Measurements from ENCODE around the gene TRRAP.

- TF ChIP-seq, protein P1, sequence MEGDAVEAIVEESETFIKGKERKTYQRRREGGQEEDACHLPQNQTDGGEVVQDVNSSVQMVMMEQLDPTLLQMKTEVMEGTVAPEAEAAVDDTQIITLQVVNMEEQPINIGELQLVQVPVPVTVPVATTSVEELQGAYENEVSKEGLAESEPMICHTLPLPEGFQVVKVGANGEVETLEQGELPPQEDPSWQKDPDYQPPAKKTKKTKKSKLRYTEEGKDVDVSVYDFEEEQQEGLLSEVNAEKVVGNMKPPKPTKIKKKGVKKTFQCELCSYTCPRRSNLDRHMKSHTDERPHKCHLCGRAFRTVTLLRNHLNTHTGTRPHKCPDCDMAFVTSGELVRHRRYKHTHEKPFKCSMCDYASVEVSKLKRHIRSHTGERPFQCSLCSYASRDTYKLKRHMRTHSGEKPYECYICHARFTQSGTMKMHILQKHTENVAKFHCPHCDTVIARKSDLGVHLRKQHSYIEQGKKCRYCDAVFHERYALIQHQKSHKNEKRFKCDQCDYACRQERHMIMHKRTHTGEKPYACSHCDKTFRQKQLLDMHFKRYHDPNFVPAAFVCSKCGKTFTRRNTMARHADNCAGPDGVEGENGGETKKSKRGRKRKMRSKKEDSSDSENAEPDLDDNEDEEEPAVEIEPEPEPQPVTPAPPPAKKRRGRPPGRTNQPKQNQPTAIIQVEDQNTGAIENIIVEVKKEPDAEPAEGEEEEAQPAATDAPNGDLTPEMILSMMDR (IDR thresholded peaks at IDR 0.05) = no peak
- TF ChIP-seq POLR2A (IDR thresholded peaks at IDR 0.05) = no peak
These were observed 103.4 kb downstream of the TRRAP start for GRCh38 chr7:98981701-98982100.
